Right cardiac atrium (tissue), 5 donors: ENCODE measurements around the gene GALT. TPM values are rescaled to one million over a fixed set of nuclear protein-coding genes. Genes with fewer than 3 reads are reported as not detected.
"Not testable (repeated sequence)": the region's sequence is repeated elsewhere in the genome, so short reads cannot be mapped to it uniquely, and the experiment has no call there.

Experiments used
- ATAC-seq, 2 donors: fragments of 200-7000 bp; cut with Tn5 transposase; one replicate each; pipeline versions ENCODE4 v1.8.0 to v1.9.1; 2020; ENCODE audit warnings: moderate library complexity in 2 of 2, mild to moderate bottlenecking in 1 of 2
- DNase-seq, 3 donors: peaks; one replicate each; pipeline ENCODE4 v3.0.0-alpha.2; 2020
- H3K27ac ChIP-seq: one replicate; pipeline ENCODE4 v1.5.1; 2013; ENCODE audit warnings: mild to moderate bottlenecking, low read length, control low read depth, moderate library complexity
- H3K27me3 ChIP-seq: one replicate; pipeline ENCODE4 v1.6.1; 2013; ENCODE audit not compliant: control insufficient read depth, insufficient read depth
- H3K4me1 ChIP-seq: one replicate; pipeline ENCODE4 v1.6.1; 2013; ENCODE audit warnings: low read length; ENCODE audit not compliant: control insufficient read depth, insufficient read depth
- H3K4me3 ChIP-seq: one replicate; pipeline ENCODE4 v1.5.1; 2013; ENCODE audit warnings: low read length, control low read depth
- H3K9me3 ChIP-seq: one replicate; pipeline ENCODE4 v1.6.1; 2013; ENCODE audit warnings: low read length; ENCODE audit not compliant: control insufficient read depth
- WGBS: extraction: QIAGEN DNeasy Blood & Tissue Kit; methylation state at CpG from one replicate; pipeline ENCODE4 v1.1.7; 2013; 5-methylcytosine and 5-hydroxymethylcytosine counted together
- intact Hi-C, 4 donors: fragments of 100-400 bp; cut with DNase I; formaldehyde crosslinking; loops; one replicate each; pipeline versions ENCODE4 v1.11.0 to v1.14.0; 2022 to 2023
- polyA plus RNA-seq: library from polyadenylated mRNA; stranded (reverse); fragments of 200-250 nt; gene quantifications from one replicate; pipeline ENCODE4 v1.2.3, GENCODE V29; 2013
- total RNA-seq, 4 donors: library from RNA; stranded (reverse); fragmentation: NEBNext Ultra II Directional; extraction: Animal tissue kit (Norgen Biotek cat#: 25700); gene quantifications; one replicate each; pipeline ENCODE4 v1.2.1, GENCODE V29; 2021
- donor health status: healthy with polysubstance abuse.
- donor health status: DM: no; HTN: yes; CAD: no.
- donor health status: DM: no; HTN: no; CAD: no.
- donor health status: DM: no; HTN: yes; CAD: no; lungs with severe emphysema.
- donor health status: DM: yes; HTN: yes; CAD: no.

Gene GALT
- total and polyA plus RNA-seq, 5 donors: 37.3 to 71.2 (median 65.7) TPM

DNA sequence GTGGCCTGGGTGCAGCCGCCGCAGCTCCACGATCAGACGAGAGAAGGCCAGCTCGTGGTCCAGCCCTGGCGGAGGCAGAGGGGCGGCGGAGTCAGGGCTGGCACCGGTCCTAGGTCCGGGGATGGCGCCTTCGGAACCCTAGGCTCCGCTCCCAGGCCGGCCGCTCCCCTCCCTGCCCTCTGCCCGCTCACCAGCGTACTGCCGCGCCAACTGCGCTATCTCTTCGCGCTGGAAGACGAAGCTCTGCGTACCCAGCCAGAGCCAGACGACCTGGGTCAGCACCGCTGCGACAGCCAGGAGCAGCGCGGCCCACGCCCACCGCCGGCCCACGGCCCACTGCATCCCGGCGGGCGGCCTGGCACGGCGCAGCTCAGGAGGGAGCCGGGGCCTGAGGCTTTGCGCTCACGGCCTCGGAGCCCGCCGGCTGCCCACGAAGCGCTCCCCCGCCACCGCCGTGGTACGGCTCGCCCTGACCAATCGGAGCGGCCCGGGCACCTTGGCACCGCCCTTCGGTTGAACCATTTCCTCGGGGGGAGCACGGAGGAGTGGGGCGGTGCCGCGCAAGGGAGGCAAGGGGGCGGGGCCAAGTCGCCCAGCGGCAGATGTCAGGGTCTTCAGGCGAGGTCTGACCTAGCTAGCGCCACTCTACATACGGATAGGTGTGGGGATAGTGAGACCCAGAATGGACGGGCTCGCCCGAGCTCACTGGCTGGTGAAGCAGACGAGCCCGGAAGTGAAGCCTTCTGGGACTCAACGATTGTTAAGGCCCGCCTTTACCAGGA, 8.9 kb upstream of the GALT start, which contains the start of gene SIGMAR1:
Gene SIGMAR1, minus strand, starts transcription at position 432 of the 782 bp plus-strand sequence. Its CDS starts 90 bp downstream, at position 342.
- H3K4me3 ChIP-seq: peak within 1 kb of the TSS; percentile 49
- intact Hi-C loops: loop anchor here in 1 of 4 donors (10.0 kb wide), 1 partner anchor 67 kb away; no protein-coding TSS in a partner anchor
- no peaks in the 10 kb centered on the region for H3K9me3 ChIP-seq
- ATAC-seq: peak; percentile 95 to 96
- H3K27me3 ChIP-seq: no peaks in the 10 kb centered on the region
- peak within 1 kb of the TSS; percentile 80 for H3K27ac ChIP-seq
- no peaks in the 10 kb centered on the region for H3K4me1 ChIP-seq
- DNase-seq: peak; percentile 95 to 98 (median 98)
- WGBS: under 1% methylated on average over 74 of the region's 74 CpGs

DNA sequence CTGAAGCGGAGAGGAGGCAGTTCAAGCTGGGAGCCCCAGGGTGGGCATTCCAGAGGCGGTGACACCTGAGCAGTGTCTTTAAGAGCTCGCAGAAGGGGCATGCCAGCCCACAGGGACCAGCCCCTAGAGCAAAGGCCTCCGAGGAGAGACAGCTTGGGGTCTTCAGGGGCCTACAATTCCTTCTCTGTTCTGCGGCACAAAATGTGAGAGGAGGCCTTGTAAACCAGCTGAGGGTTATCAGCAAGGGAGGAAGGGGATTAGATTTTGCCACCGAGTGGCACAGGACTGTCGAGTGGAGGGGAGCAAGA, 8.4 kb upstream of the GALT start:
- ATAC-seq (no peak), DNase-seq (no peak)
- H3K27me3 ChIP-seq: no peaks in the 10 kb centered on the region
- H3K4me1 ChIP-seq: no peaks in the 10 kb centered on the region
- intact Hi-C loops: loop anchor here in 1 of 4 donors (10.0 kb wide), 1 partner anchor 67 kb away; no protein-coding TSS in a partner anchor
- H3K27ac ChIP-seq: peak overlapping the region; percentile 73
- 21% methylated on average over 7 of the region's 7 CpGs for WGBS
- peak overlapping the region; percentile 49 for H3K4me3 ChIP-seq
- no peaks in the 10 kb centered on the region for H3K9me3 ChIP-seq

DNA sequence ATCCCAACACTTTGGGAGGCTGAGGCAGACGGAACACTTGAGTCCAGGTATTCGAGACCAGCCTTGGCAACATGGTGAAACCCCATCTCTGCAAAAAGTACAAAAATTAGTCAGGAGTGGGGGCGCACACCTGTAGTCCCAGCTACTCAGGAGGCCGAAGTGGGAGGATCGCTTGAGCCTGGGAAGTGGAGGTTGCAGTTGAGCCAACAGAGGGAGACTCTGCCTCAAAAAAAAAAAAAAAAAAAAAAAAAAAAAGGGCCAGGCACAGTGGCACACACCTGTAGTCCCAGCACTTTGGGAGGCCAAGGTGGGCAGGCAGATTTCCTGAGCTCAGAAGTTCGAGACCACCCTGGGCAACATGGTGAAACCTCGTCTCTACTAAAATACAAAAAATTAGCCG, 7.2 kb upstream of the GALT start:
- not testable (repeated sequence) for ATAC-seq, H3K4me3 ChIP-seq, H3K9me3 ChIP-seq, H3K27me3 ChIP-seq, H3K4me1 ChIP-seq, H3K27ac ChIP-seq
- intact Hi-C loops: loop anchor here in 1 of 4 donors (10.0 kb wide), 1 partner anchor 65 kb away; no protein-coding TSS in a partner anchor
- WGBS: 92% methylated on average over 8 of the region's 8 CpGs
- DNase-seq: peak in 1 of 3 donors; percentile 9

GRCh38 chr9:34642679-34643078, 3.8 kb upstream of the GALT start:
- Histone ChIP-seq H3K9me3 (no peaks in the 10 kb centered on the region), H3K4me3 (no peak overlapping the region), H3K27me3 (no peaks in the 10 kb centered on the region), H3K4me1 (peaks cover 4% of the 10 kb centered on the region), H3K27ac (no peak overlapping the region)
- intact Hi-C loops: no loop called here
- DNase-seq (no peak), ATAC-seq (no peak)
- WGBS: 96% methylated on average over 1 of the region's 1 CpG

- H3K27ac ChIP-seq: no peak overlapping the region
Observed at GRCh38 chr9:34644766-34645314, 1.6 kb upstream of the GALT start.

GRCh38 chr9:34647084-34647403, 569 bp downstream of the GALT start:
- intact Hi-C loops: no loop called here
- Histone ChIP-seq H3K4me1 (peaks cover 13% of the 10 kb centered on the region), H3K9me3 (no peaks in the 10 kb centered on the region), H3K4me3 (peak overlapping the region; percentile 66), H3K27ac (peak overlapping the region; percentile 90), H3K27me3 (no peaks in the 10 kb centered on the region)
- 2% methylated on average over 8 of the region's 8 CpGs for WGBS
- ATAC-seq (no peak), DNase-seq (no peak)

More at GRCh38 chr9:34644766-34645314, 1.6 kb upstream of the GALT start:
- Histone ChIP-seq H3K27me3 (no peaks in the 10 kb centered on the region), H3K9me3 (no peaks in the 10 kb centered on the region), H3K4me1 (peaks cover 8% of the 10 kb centered on the region), H3K4me3 (no peak overlapping the region)
- intact Hi-C loops: no loop called here
- ATAC-seq (no peak), DNase-seq (no peak)

DNA sequence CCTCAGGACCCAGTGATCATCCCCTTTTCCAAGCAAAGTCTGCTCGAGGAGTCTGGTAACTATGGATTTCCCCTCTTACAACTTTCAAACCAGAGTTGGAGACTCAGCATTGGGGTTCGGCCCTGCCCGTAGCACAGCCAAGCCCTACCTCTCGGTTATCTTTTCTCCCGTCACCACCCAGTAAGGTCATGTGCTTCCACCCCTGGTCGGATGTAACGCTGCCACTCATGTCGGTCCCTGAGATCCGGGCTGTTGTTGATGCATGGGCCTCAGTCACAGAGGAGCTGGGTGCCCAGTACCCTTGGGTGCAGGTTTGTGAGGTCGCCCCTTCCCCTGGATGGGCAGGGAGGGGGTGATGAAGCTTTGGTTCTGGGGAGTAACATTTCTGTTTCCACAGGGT, 1.2 kb downstream of the GALT start:
- no peak for ATAC-seq
- peak overlapping the region; percentile 66 for H3K4me3 ChIP-seq
- intact Hi-C loops: no loop called here
- H3K4me1 ChIP-seq: peaks cover 14% of the 10 kb centered on the region
- H3K9me3 ChIP-seq: no peaks in the 10 kb centered on the region
- H3K27me3 ChIP-seq: no peaks in the 10 kb centered on the region
- peak in 1 of 3 donors; percentile 49 for DNase-seq
- H3K27ac ChIP-seq: peak overlapping the region; percentile 90
- WGBS: 39% methylated on average over 10 of the region's 10 CpGs

DNA sequence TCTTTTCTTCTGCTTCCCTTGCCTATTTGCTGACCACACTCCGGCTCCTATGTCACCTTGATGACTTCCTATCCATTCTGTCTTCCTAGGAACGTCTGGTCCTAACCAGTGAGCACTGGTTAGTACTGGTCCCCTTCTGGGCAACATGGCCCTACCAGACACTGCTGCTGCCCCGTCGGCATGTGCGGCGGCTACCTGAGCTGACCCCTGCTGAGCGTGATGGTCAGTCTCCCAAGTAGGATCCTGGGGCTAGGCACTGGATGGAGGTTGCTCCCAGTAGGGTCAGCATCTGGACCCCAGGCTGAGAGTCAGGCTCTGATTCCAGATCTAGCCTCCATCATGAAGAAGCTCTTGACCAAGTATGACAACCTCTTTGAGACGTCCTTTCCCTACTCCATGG, 2.2 kb downstream of the GALT start:
- Histone ChIP-seq H3K27me3 (no peaks in the 10 kb centered on the region), H3K4me3 (no peak overlapping the region), H3K27ac (no peak overlapping the region), H3K9me3 (no peaks in the 10 kb centered on the region), H3K4me1 (peaks cover 20% of the 10 kb centered on the region)
- intact Hi-C loops: no loop called here
- DNase-seq (peak in 1 of 3 donors; percentile 50), ATAC-seq (no peak)
- 90% methylated on average over 8 of the region's 8 CpGs for WGBS

DNA sequence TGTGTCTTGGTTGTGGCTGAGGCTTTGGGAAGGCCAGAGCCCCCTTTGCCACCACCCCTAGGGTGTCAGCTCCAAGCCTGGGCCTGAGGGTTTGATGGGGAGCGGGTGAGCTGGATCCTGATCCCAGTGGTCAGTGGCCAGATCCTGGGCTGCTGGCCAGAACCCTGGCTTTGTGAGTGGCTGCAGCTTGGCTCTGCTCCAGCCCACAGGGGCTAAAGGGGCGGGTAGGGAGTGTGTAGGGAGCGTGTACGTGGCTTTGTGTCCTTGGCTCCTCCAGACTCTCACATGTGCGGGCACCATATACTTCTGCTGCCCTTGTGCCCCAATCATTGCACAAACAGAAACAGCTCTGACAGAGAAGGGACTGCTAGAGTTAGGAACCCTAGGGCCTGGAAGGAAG, 4.3 kb downstream of the GALT start:
- H3K27me3 ChIP-seq: no peaks in the 10 kb centered on the region
- WGBS: 51% methylated on average over 5 of the region's 5 CpGs
- no peaks in the 10 kb centered on the region for H3K9me3 ChIP-seq
- DNase-seq: peak in 2 of 3 donors; percentile 73 to 78
- peaks cover 28% of the 10 kb centered on the region for H3K4me1 ChIP-seq
- H3K4me3 ChIP-seq: no peak overlapping the region
- intact Hi-C loops: no loop called here
- no peak for ATAC-seq
- H3K27ac ChIP-seq: peak overlapping the region; percentile 79

DNA sequence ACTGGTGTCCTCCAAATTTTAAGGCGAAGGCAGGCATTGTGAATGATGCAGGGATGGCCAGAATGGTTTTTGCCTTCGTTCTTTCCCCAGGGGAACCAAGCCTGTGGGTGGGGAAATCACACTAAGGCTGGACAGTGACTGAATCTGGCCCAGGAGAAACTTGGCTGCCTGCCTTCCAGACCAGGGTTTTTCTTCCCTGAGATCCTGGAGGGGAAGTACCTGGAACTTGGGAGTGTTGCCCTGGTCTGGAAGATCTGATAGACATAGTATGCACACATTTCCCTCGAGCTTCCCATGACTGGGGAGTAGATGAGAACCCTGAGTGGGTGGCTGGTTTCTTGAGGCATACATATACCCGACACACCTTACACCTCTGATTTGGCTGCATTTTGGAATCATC, 4.8 kb downstream of the GALT start:
- Histone ChIP-seq H3K4me1 (peaks cover 28% of the 10 kb centered on the region), H3K9me3 (no peaks in the 10 kb centered on the region), H3K27ac (peak overlapping the region; percentile 79), H3K27me3 (no peaks in the 10 kb centered on the region), H3K4me3 (peak overlapping the region; percentile 12)
- WGBS: 30% methylated on average over 4 of the region's 4 CpGs
- DNase-seq: peak; percentile 54 to 79 (median 61)
- no peak for ATAC-seq
- intact Hi-C loops: no loop called here

DNA sequence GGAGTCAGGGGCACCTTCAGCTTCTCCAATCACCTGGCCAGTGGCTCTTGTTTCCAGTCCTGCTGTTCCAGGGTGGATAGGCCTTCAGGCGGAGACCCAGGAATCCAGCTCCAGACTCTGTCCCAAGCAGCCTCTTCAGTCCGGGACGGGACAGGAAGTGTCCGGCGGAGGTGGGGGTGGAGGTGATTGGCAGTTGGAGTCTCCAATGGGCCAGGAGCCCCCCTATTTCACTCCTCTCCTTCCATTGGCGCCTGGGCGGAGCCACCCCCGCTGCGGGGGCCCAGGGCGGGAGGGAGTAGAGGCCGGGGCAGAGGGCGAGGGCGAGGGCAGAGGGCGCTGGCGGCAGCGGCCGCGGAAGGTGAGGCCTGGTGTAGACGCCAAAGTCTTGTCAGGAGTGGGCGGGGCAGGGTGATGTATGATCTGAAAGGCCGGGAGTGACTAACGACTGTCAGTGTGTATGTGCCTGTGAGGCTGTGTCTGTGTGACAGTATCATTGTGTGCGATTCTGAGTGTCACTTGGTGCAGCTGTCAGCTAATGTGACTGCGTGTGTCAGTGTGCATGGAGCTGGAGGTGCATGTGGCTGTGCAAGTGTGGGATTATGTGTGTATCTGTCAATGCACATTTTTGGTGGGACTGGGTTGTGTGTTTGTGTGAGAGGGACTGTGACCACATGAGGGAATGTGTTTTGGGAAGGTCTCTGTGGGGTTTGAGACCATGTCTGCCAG, 5.6 kb downstream of the GALT start, which contains the start of gene IL11RA:
Gene IL11RA, plus strand, starts transcription at position 310 of the 726 bp plus-strand sequence. CDS start 3,033 bp downstream, outside the sequence.
- peak within 1 kb of the TSS; percentile 79 for H3K27ac ChIP-seq
- ATAC-seq (peak; percentile 82 to 87), DNase-seq (peak; percentile 92 to 96 (median 95))
- H3K4me3 ChIP-seq: peak within 1 kb of the TSS; percentile 12
- no peaks in the 10 kb centered on the region for H3K27me3 ChIP-seq
- intact Hi-C loops: no loop called here
- H3K4me1 ChIP-seq: peaks cover 28% of the 10 kb centered on the region
- WGBS: 7% methylated on average over 24 of the region's 24 CpGs
- no peaks in the 10 kb centered on the region for H3K9me3 ChIP-seq
